Hepatocyte (in vitro differentiated cells): ENCODE measurements around the gene ISY1. TPM values are rescaled to one million over a fixed set of nuclear protein-coding genes. Genes with fewer than 3 reads are reported as not detected.
"Not testable (repeated sequence)": the region's sequence is repeated elsewhere in the genome, so short reads cannot be mapped to it uniquely, and the experiment has no call there.

Experiments
- DNase-seq: peaks from one replicate; pipeline ENCODE4 v3.0.0-alpha.2; 2016; ENCODE audit warnings: low spot score
- H2AFZ ChIP-seq: fragments of 200-600 bp; sonication (generic); 2 replicates; pipeline ENCODE4 v1.6.0; 2016; ENCODE audit warnings: antibody characterized with exemption, mild to moderate bottlenecking
- H3K27ac ChIP-seq: fragments of 200-600 bp; sonication (generic); 2 replicates; pipeline ENCODE4 v1.5.1; 2016; ENCODE audit warnings: mild to moderate bottlenecking
- H3K27me3 ChIP-seq: fragments of 200-600 bp; sonication (generic); 2 replicates; pipeline ENCODE4 v1.6.1; 2016
- H3K36me3 ChIP-seq: fragments of 200-600 bp; sonication (generic); replicated peaks from 2 replicates; pipeline ENCODE4 v1.5.1; 2016; ENCODE audit warnings: low read depth; ENCODE audit not compliant: insufficient read depth
- H3K4me1 ChIP-seq: fragments of 200-600 bp; sonication (generic); 2 replicates; pipeline ENCODE4 v1.5.1; 2016; ENCODE audit warnings: mild to moderate bottlenecking, moderate library complexity; ENCODE audit not compliant: insufficient read depth
- H3K4me2 ChIP-seq: fragments of 200-600 bp; sonication (generic); 2 replicates; pipeline ENCODE4 v1.6.0; 2016
- H3K4me3 ChIP-seq: fragments of 200-600 bp; sonication (generic); 2 replicates; pipeline ENCODE4 v1.5.1; 2016; ENCODE audit warnings: mild to moderate bottlenecking
- H3K79me2 ChIP-seq: fragments of 200-600 bp; sonication (generic); 2 replicates; pipeline ENCODE4 v1.6.0; 2017; ENCODE audit warnings: mild to moderate bottlenecking
- H3K9me2 ChIP-seq: fragments of 200-600 bp; sonication (generic); replicated peaks from 2 replicates; pipeline ENCODE4 v1.6.0; 2017; ENCODE audit warnings: mild to moderate bottlenecking; ENCODE audit not compliant: insufficient read depth
- H3K9me3 ChIP-seq: fragments of 200-600 bp; sonication (generic); 2 replicates; pipeline ENCODE4 v1.5.1; 2016; ENCODE audit warnings: low read depth, mild to moderate bottlenecking
- H4K20me1 ChIP-seq: fragments of 200-600 bp; sonication (generic); 2 replicates; pipeline ENCODE4 v1.6.0; 2016; ENCODE audit warnings: mild to moderate bottlenecking; ENCODE audit not compliant: insufficient read depth, poor library complexity, severe bottlenecking
- EZH2 ChIP-seq: fragments of 200-600 bp; sonication (generic); IDR thresholded peaks from 2 replicates; pipeline ENCODE4 v1.6.1; 2016; ENCODE audit warnings: antibody characterized with exemption, mild to moderate bottlenecking, borderline replicate concordance
- EZH2phosphoT487 ChIP-seq: fragments of 200-600 bp; sonication (generic); IDR thresholded peaks from one replicate; pipeline ENCODE4 v1.6.1; 2018; ENCODE audit warnings: antibody characterized with exemption, mild to moderate bottlenecking, low read depth, moderate library complexity; ENCODE audit not compliant: unreplicated experiment, severe bottlenecking
- WGBS: methylation state at CpG from one replicate; pipeline ENCODE4 v1.1.6; 2016; ENCODE audit warnings: low lambda C conversion rate; ENCODE audit errors: missing lambda C conversion rate; 5-methylcytosine and 5-hydroxymethylcytosine counted together
- polyA plus RNA-seq: library from polyadenylated mRNA; unstranded; fragments of >200 nt; fragmentation: Nextera tagmentation; extraction: Ambion mirVana; gene quantifications from 2 replicates; pipeline ENCODE4 v1.2.1, GENCODE V29; 2016
- total RNA-seq: library from RNA; depleted of rRNA; stranded (reverse); fragments of >200 nt; gene quantifications from 2 replicates; pipeline ENCODE4 v1.2.3, GENCODE V29; 2014
- TF ChIP-seq, protein P1 (sequence below): fragments of 200-600 bp; sonication (generic); IDR thresholded peaks from 2 replicates; pipeline ENCODE4 v1.5.1; 2016; ENCODE audit warnings: antibody characterized with exemption, mild to moderate bottlenecking; ENCODE audit not compliant: poor library complexity

ISY1 gene
- total and polyA plus RNA-seq, 2 experiments from 2014 or later: 20.1 to 35.8 TPM

DNA sequence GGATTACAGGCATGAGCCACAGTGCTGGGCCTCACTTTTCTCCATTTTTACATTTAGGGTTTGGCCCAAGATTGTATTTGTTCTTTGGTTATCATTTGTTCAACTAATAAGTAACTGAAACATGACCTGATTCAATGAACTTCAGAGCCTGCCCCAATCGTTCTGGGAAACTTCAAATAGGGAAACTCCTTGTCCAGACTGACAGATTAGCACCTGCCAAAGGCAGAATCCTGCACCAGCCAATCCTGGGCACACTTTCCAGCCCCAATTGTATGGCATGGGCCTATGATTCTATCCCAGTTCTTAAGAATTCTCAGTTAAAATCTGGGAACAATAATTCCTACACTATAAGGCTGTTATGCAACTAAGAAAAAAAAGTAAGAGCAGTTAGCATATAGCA, 21.0 kb downstream of the ISY1 start:
- Histone ChIP-seq H3K36me3 (no peaks in the 10 kb centered on the region), H3K79me2 (no peaks in the 10 kb centered on the region)

DNA sequence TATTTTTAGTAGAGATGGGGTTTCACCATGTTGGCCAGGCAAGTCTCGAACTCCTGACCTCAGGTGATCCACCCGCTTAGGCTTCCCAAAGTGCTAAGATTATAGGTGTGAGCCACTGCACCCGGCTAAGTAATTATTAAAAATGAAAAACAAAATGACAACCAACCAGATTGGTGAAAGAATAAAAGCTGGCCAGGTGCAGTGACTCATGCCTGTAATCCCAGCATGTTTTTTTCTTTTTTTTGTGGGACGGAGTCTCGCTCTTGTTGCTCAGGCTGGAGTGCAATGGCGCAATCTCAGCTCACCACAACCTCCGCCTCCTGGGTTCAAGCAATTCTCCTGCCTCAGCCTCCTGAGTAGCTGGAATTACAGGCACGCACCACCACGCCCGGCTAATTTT, 24.6 kb downstream of the ISY1 start:
- H3K27me3 ChIP-seq, H3K79me2 ChIP-seq, H3K4me1 ChIP-seq, H3K4me2 ChIP-seq, H2AFZ ChIP-seq, DNase-seq, H3K36me3 ChIP-seq, H4K20me1 ChIP-seq, H3K27ac ChIP-seq, H3K4me3 ChIP-seq, H3K9me3 ChIP-seq, H3K9me2 ChIP-seq: not testable (repeated sequence)
- WGBS: 99% methylated on average over 8 of the region's 10 CpGs

More for the DNA sequence above, 21.0 kb downstream of the ISY1 start:
- Histone ChIP-seq H3K9me2 (no peaks in the 10 kb centered on the region), H3K4me2 (no peak overlapping the region), H3K27me3 (no peaks in the 10 kb centered on the region), H3K4me1 (no peaks in the 10 kb centered on the region), H3K27ac (no peak overlapping the region), H3K4me3 (no peak overlapping the region), H3K9me3 (no peaks in the 10 kb centered on the region), H4K20me1 (no peaks in the 10 kb centered on the region), H2AFZ (no peak overlapping the region)
- no peak for TF ChIP-seq EZH2
- TF ChIP-seq EZH2phosphoT487: no peak
- TF ChIP-seq, protein P1, sequence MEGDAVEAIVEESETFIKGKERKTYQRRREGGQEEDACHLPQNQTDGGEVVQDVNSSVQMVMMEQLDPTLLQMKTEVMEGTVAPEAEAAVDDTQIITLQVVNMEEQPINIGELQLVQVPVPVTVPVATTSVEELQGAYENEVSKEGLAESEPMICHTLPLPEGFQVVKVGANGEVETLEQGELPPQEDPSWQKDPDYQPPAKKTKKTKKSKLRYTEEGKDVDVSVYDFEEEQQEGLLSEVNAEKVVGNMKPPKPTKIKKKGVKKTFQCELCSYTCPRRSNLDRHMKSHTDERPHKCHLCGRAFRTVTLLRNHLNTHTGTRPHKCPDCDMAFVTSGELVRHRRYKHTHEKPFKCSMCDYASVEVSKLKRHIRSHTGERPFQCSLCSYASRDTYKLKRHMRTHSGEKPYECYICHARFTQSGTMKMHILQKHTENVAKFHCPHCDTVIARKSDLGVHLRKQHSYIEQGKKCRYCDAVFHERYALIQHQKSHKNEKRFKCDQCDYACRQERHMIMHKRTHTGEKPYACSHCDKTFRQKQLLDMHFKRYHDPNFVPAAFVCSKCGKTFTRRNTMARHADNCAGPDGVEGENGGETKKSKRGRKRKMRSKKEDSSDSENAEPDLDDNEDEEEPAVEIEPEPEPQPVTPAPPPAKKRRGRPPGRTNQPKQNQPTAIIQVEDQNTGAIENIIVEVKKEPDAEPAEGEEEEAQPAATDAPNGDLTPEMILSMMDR: no peak
- DNase-seq: no peak
- WGBS: 70% methylated on average over 1 of the region's 1 CpG

DNA sequence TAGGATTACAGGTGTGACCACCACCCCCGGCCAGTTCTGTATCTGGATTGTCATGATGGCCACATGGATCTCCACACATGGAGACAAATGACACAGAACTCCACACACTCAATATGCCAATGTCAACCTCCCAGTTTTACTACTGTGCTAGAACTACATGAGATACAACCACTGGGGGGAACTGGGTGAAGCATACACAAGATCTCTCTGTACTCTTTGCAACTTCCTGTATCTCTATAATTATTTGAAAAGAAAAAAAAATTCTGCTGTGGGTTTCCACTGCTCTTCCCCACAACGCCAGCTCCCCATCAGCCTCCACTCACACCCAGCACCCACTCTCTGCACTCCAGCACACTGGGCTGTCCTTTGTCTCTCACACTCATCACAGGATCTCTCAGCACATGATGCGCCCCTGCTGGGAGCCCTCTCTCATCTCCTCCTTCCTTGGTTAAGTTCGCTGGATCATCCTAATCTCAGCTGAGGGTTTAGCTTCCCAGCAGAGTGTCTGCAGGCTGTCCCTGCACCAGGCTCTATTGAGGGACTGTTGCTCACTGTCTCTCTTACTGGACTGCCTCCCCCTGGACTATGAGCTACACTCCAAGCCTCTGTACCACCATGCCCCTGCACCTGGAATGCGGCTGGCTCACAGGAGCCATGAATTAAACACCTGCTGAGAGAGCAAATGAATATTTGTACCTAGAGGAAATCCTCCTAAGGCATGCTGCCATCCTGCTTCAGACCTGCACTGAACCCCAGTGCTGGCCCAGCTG, 28.6 kb downstream of the ISY1 start:
- Histone ChIP-seq H3K27ac (no peak overlapping the region), H4K20me1 (no peaks in the 10 kb centered on the region), H3K9me2 (no peaks in the 10 kb centered on the region), H3K4me3 (no peak overlapping the region), H3K36me3 (no peaks in the 10 kb centered on the region), H3K4me2 (no peak overlapping the region), H3K79me2 (no peaks in the 10 kb centered on the region), H3K9me3 (no peaks in the 10 kb centered on the region), H3K27me3 (no peaks in the 10 kb centered on the region), H2AFZ (no peak overlapping the region), H3K4me1 (no peaks in the 10 kb centered on the region)
- WGBS: 85% methylated on average over 5 of the region's 5 CpGs
- TF ChIP-seq, protein P1: no peak
- TF ChIP-seq EZH2 (no peak), EZH2phosphoT487 (no peak)
- no peak for DNase-seq

DNA sequence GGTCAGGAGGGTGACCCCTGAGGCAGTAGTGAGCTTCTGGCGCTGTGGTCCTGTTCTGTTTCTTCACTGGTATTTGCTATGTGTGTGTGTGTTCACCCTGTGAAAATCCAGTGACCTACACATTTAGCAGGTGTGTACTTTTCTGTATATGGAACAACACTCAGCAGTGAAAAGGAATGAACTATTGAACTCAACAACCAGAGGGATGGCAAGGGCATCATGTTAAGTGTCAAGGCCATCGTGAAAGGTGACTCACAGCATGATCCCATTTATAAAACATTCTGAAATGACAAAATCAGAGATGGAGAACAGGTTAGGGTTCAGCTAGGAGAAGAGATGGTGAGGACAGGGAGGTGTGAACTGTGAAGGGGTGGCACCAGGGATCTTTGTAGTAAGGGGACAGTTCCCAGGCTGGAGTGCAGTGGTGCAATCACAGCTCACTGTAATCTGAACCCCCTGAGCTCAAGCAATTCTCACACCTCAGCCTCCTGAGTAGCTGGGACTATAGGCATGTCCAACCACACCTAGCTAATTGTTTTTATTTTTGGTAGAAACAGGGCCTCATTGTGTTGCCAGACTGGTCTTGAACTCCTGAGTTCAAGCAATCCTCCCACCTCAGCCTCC, 29.3 kb downstream of the ISY1 start:
- DNase-seq: no peak
- Histone ChIP-seq H4K20me1 (no peaks in the 10 kb centered on the region), H3K27me3 (no peaks in the 10 kb centered on the region), H3K27ac (no peak overlapping the region), H3K4me1 (no peaks in the 10 kb centered on the region), H3K36me3 (no peaks in the 10 kb centered on the region), H3K9me3 (no peaks in the 10 kb centered on the region), H3K9me2 (no peaks in the 10 kb centered on the region), H3K79me2 (no peaks in the 10 kb centered on the region), H3K4me2 (no peak overlapping the region), H2AFZ (no peak overlapping the region), H3K4me3 (no peak overlapping the region)
- TF ChIP-seq, protein P1: no peak
- TF ChIP-seq EZH2 (no peak), EZH2phosphoT487 (no peak)
- WGBS: 87% methylated on average over 2 of the region's 2 CpGs
